GM19193 (cell line): ENCODE results near the gene ADGRG1.

Source experiments
- POLR2A ChIP-seq: IDR thresholded peaks from 4 replicates; pipeline ENCODE4 v1.6.1; 2011; ENCODE audit not compliant: insufficient read depth, insufficient read length; ENCODE audit errors: extremely low read depth

The ADGRG1 gene

GRCh38 chr16:57704905-57705852 is 76.7 kb downstream of the ADGRG1 start:
- TF ChIP-seq POLR2A = no peak

- TF ChIP-seq POLR2A = no peak
Observed at GRCh38 chr16:57706717-57707116, 78.3 kb downstream of the ADGRG1 start.

- no peak for TF ChIP-seq POLR2A
Observed at GRCh38 chr16:57707331-57707730, 78.9 kb downstream of the ADGRG1 start.

- no peak for TF ChIP-seq POLR2A
Observed at GRCh38 chr16:57708168-57708567, 79.7 kb downstream of the ADGRG1 start.

GRCh38 chr16:57709663-57710062 is 81.2 kb downstream of the ADGRG1 start:
- no peak for TF ChIP-seq POLR2A

GRCh38 chr16:57711346-57711745 is 82.9 kb downstream of the ADGRG1 start:
- TF ChIP-seq POLR2A = no peak

GRCh38 chr16:57711993-57712392 is 83.6 kb downstream of the ADGRG1 start:
- no peak for TF ChIP-seq POLR2A

- TF ChIP-seq POLR2A = no peak
Observed at GRCh38 chr16:57713596-57713995, 85.2 kb downstream of the ADGRG1 start.

GRCh38 chr16:57714047-57714446 is 85.6 kb downstream of the ADGRG1 start:
- TF ChIP-seq POLR2A = no peak
